IPS-20b (cell line): ENCODE results near the gene THY1.

Source experiments
- H3K27ac ChIP-seq: one replicate; pipeline ENCODE4 v1.5.1; 2013; ENCODE audit warnings: low read length
- H3K27me3 ChIP-seq: 2 replicates; pipeline ENCODE4 v1.6.1; 2013; ENCODE audit warnings: mild to moderate bottlenecking, low read length, inconsistent platforms; ENCODE audit not compliant: insufficient read depth
- H3K36me3 ChIP-seq: 2 replicates; pipeline ENCODE4 v1.6.1; 2013; ENCODE audit warnings: low read depth, mild to moderate bottlenecking, inconsistent platforms, low read length, moderate library complexity; ENCODE audit not compliant: insufficient read depth
- H3K4me1 ChIP-seq: 2 replicates; pipeline ENCODE4 v1.6.1; 2013; ENCODE audit warnings: mild to moderate bottlenecking, control low read depth, inconsistent platforms, low read length, moderate library complexity; ENCODE audit not compliant: insufficient read depth
- H3K4me3 ChIP-seq: 2 replicates; pipeline ENCODE4 v1.5.1; 2013; ENCODE audit warnings: mild to moderate bottlenecking, low read length, inconsistent platforms
- H3K9ac ChIP-seq: 2 replicates; pipeline ENCODE4 v1.6.1; 2013; ENCODE audit warnings: low read depth, mild to moderate bottlenecking, inconsistent platforms, low read length, moderate library complexity
- H3K9me3 ChIP-seq: 2 replicates; pipeline ENCODE4 v1.6.1; 2013; ENCODE audit warnings: mild to moderate bottlenecking, low read depth, low read length, inconsistent platforms; ENCODE audit not compliant: insufficient read depth

Gene THY1

GRCh38 chr11:119424276-119424675, 1.3 kb upstream of the THY1 start:
- no peak overlapping the region for H3K4me3 ChIP-seq
- peaks cover 23% of the 10 kb centered on the region for H3K36me3 ChIP-seq
- H3K4me1 ChIP-seq, result peaks cover 29% of the 10 kb centered on the region
- H3K9ac ChIP-seq, result no peak overlapping the region
- H3K27me3 ChIP-seq, result no peaks in the 10 kb centered on the region; the same call in 1 of the 2 replicates
- H3K9me3 ChIP-seq, result no peaks in the 10 kb centered on the region
- H3K27ac ChIP-seq, result no peak overlapping the region

- Histone ChIP-seq H3K9ac (peak overlapping the region; percentile 95; the same call in 1 of the 2 replicates), H3K9me3 (no peaks in the 10 kb centered on the region), H3K4me3 (peak overlapping the region; percentile 96), H3K4me1 (peaks cover 29% of the 10 kb centered on the region), H3K27me3 (no peaks in the 10 kb centered on the region; the same call in 1 of the 2 replicates), H3K36me3 (peaks cover 28% of the 10 kb centered on the region), H3K27ac (no peak overlapping the region)
Measured at GRCh38 chr11:119423509-119424254, 710 bp upstream of the THY1 start.

GRCh38 chr11:119421941-119422808, 797 bp downstream of the THY1 start:
- Histone ChIP-seq H3K36me3 (peaks cover 41% of the 10 kb centered on the region), H3K27ac (peak overlapping the region; percentile 83), H3K4me1 (peaks cover 36% of the 10 kb centered on the region), H3K4me3 (peak overlapping the region; percentile 96), H3K9me3 (no peaks in the 10 kb centered on the region), H3K9ac (peak overlapping the region; percentile 95), H3K27me3 (no peaks in the 10 kb centered on the region; the same call in 1 of the 2 replicates)

GRCh38 chr11:119421351-119421750, 1.6 kb downstream of the THY1 start:
- H3K4me3 ChIP-seq, result peak overlapping the region; percentile 96
- no peaks in the 10 kb centered on the region for H3K9me3 ChIP-seq
- H3K27ac ChIP-seq, result peak overlapping the region; percentile 83
- H3K9ac ChIP-seq, result peak overlapping the region; percentile 95
- H3K36me3 ChIP-seq, result peaks cover 41% of the 10 kb centered on the region
- H3K27me3 ChIP-seq, result no peaks in the 10 kb centered on the region; the same call in 1 of the 2 replicates
- H3K4me1 ChIP-seq, result peaks cover 36% of the 10 kb centered on the region

- H3K4me1 ChIP-seq, result peaks cover 30% of the 10 kb centered on the region
- H3K9me3 ChIP-seq, result no peaks in the 10 kb centered on the region
- H3K9ac ChIP-seq, result peak overlapping the region; percentile 95; the same call in 1 of the 2 replicates
- H3K27ac ChIP-seq, result peak overlapping the region; percentile 62
- no peaks in the 10 kb centered on the region; the same call in 1 of the 2 replicates for H3K27me3 ChIP-seq
- H3K4me3 ChIP-seq, result peak overlapping the region; percentile 96
- peaks cover 41% of the 10 kb centered on the region for H3K36me3 ChIP-seq
Measured at GRCh38 chr11:119420631-119421030, 2.3 kb downstream of the THY1 start.

GRCh38 chr11:119419834-119420492, 3.0 kb downstream of the THY1 start:
- Histone ChIP-seq H3K27ac (peak overlapping the region; percentile 11), H3K4me3 (peak overlapping the region; percentile 22; the same call in 1 of the 2 replicates), H3K9ac (peak overlapping the region; percentile 95; the same call in 1 of the 2 replicates), H3K27me3 (no peaks in the 10 kb centered on the region; the same call in 1 of the 2 replicates), H3K4me1 (peaks cover 30% of the 10 kb centered on the region), H3K36me3 (peaks cover 41% of the 10 kb centered on the region), H3K9me3 (no peaks in the 10 kb centered on the region)

GRCh38 chr11:119419246-119419645, 3.7 kb downstream of the THY1 start:
- Histone ChIP-seq H3K36me3 (peaks cover 41% of the 10 kb centered on the region), H3K4me3 (no peak overlapping the region), H3K4me1 (peaks cover 30% of the 10 kb centered on the region), H3K9ac (no peak overlapping the region), H3K27ac (peak overlapping the region; percentile 11), H3K27me3 (no peaks in the 10 kb centered on the region; the same call in 1 of the 2 replicates), H3K9me3 (no peaks in the 10 kb centered on the region)

GRCh38 chr11:119418759-119419158, 4.2 kb downstream of the THY1 start:
- Histone ChIP-seq H3K36me3 (peaks cover 41% of the 10 kb centered on the region), H3K9ac (no peak overlapping the region), H3K27ac (no peak overlapping the region), H3K4me1 (peaks cover 29% of the 10 kb centered on the region), H3K27me3 (no peaks in the 10 kb centered on the region; the same call in 1 of the 2 replicates), H3K9me3 (no peaks in the 10 kb centered on the region), H3K4me3 (no peak overlapping the region)

- Histone ChIP-seq H3K27ac (no peak overlapping the region), H3K9ac (no peak overlapping the region; the same call in 1 of the 2 replicates), H3K4me3 (no peak overlapping the region), H3K9me3 (no peaks in the 10 kb centered on the region), H3K36me3 (peaks cover 41% of the 10 kb centered on the region), H3K27me3 (no peaks in the 10 kb centered on the region; the same call in 1 of the 2 replicates), H3K4me1 (peaks cover 25% of the 10 kb centered on the region)
Measured at GRCh38 chr11:119417726-119418540, 5.0 kb downstream of the THY1 start.

- Histone ChIP-seq H3K27ac (no peak overlapping the region), H3K9ac (no peak overlapping the region), H3K36me3 (peaks cover 41% of the 10 kb centered on the region), H3K27me3 (no peaks in the 10 kb centered on the region; the same call in 1 of the 2 replicates), H3K9me3 (no peaks in the 10 kb centered on the region), H3K4me3 (no peak overlapping the region), H3K4me1 (peaks cover 25% of the 10 kb centered on the region)
Measured at GRCh38 chr11:119416606-119417580, 6.1 kb downstream of the THY1 start.
